Measurements from ENCODE around the gene SPPL2C. TPM values are rescaled to one million over a fixed set of nuclear protein-coding genes. Genes with fewer than 3 reads are reported as not detected.

SPPL2C gene
- total and polyA plus RNA-seq, 2 of the 13 experiments (the other 11 are each of a cell fraction or from before 2014, with no cell fraction given): not detected

GRCh38 chr17:45857977-45858708 is 13.5 kb downstream of the SPPL2C start (continued):
- peak; percentile 88; the same call in 1 of the 2 replicates for TF ChIP-seq ZNF773 (CRISPR knock-in tag; IDR thresholded peaks at IDR 0.05; ENCODE audit: borderline replicate concordance)
- TF ChIP-seq RFX3 (CRISPR knock-in tag; IDR thresholded peaks at IDR 0.05): no peak
- no peak for TF ChIP-seq SETDB1 (CRISPR knock-in tag; IDR thresholded peaks at IDR 0.05; ENCODE audit: borderline replicate concordance)
- TF ChIP-seq MAFF (IDR thresholded peaks at IDR 0.05; ENCODE audit: low read depth, low read length): no peak
- TF ChIP-seq TAF1 (CRISPR knock-in tag; IDR thresholded peaks at IDR 0.05): no peak
- peak; percentile 95; the same call in 1 of the 2 replicates for TF ChIP-seq CREB3 (CRISPR knock-in tag; IDR thresholded peaks at IDR 0.05)
- no peak for TF ChIP-seq HNRNPK (IDR thresholded peaks at IDR 0.05; ENCODE audit: low read depth, low read length, poor library complexity, severe bottlenecking)
- no peak for TF ChIP-seq ZNF784 (CRISPR knock-in tag; IDR thresholded peaks at IDR 0.05; ENCODE audit: borderline replicate concordance)
- peak; percentile 80 for TF ChIP-seq TFE3 (CRISPR knock-in tag; IDR thresholded peaks at IDR 0.05)
- TF ChIP-seq SRSF1 (optimal IDR thresholded peaks at IDR 0.05; ENCODE audit: low read depth, low read length): no peak
- TF ChIP-seq RXRA (CRISPR knock-in tag; IDR thresholded peaks at IDR 0.05): no peak
- no peak for TF ChIP-seq ZNF513 (CRISPR knock-in tag; conservative IDR thresholded peaks at IDR 0.05)
- TF ChIP-seq ZNF687 (CRISPR knock-in tag; IDR thresholded peaks at IDR 0.05): no peak
- peak in 1 of 2 experiments; percentile 44; a peak in 1 of 4 replicates for TF ChIP-seq HMGXB4 (CRISPR knock-in tag; IDR thresholded peaks at IDR 0.05; ENCODE audit: borderline replicate concordance in 1 of 2, low read depth in 1 of 2)
- TF ChIP-seq RNF2 (conservative IDR thresholded peaks at IDR 0.05; ENCODE audit: low read depth): no peak
- TF ChIP-seq YEATS4 (CRISPR knock-in tag; IDR thresholded peaks at IDR 0.05; ENCODE audit: borderline replicate concordance): no peak
- no peak for TF ChIP-seq NFE2L2 (IDR thresholded peaks at IDR 0.05; ENCODE audit: low read length)
- no peak for TF ChIP-seq ZFAT (CRISPR knock-in tag; conservative IDR thresholded peaks at IDR 0.05)

Measured in HepG2 (cell line).